MM.1S (cell line): ENCODE data around the gene TPBGL.
A peak's percentile ranks its signal among the peaks of the same experiment; 100 is the strongest.

ENCODE experiments used
- DNase-seq: peaks from one replicate; pipeline ENCODE4 v3.0.0-alpha.2; 2015
- H2AFZ ChIP-seq: fragments of 300-600 bp; sonication (generic); 2 replicates; pipeline ENCODE4 v1.6.0; 2016; ENCODE audit warnings: antibody characterized with exemption, low read length
- H3F3A ChIP-seq: fragments of 300-600 bp; sonication (generic); 2 replicates; pipeline ENCODE4 v1.6.1; 2016; ENCODE audit warnings: mild to moderate bottlenecking, antibody characterized with exemption, low read length, moderate library complexity, mixed read lengths; ENCODE audit not compliant: insufficient read depth
- H3K27ac ChIP-seq: fragments of 300-600 bp; sonication (generic); 2 replicates; pipeline ENCODE4 v1.5.1; 2016; ENCODE audit warnings: mild to moderate bottlenecking, low read length
- H3K27me3 ChIP-seq: fragments of 300-600 bp; sonication (generic); replicated peaks from 2 replicates; pipeline ENCODE4 v1.6.0; 2016; ENCODE audit warnings: low read length; ENCODE audit not compliant: insufficient read depth
- H3K36me3 ChIP-seq: fragments of 300-600 bp; sonication (generic); replicated peaks from 2 replicates; pipeline ENCODE4 v1.6.1; 2016; ENCODE audit warnings: mild to moderate bottlenecking, low read length, mixed read lengths; ENCODE audit not compliant: insufficient read depth
- H3K4me1 ChIP-seq: fragments of 300-600 bp; sonication (generic); 2 replicates; pipeline ENCODE4 v1.6.1; 2016; ENCODE audit warnings: low read length, mixed read lengths
- H3K4me2 ChIP-seq: fragments of 300-600 bp; sonication (generic); 2 replicates; pipeline ENCODE4 v1.6.0; 2016; ENCODE audit warnings: low read depth, low read length
- H3K4me3 ChIP-seq: fragments of 300-600 bp; sonication (generic); 2 replicates; pipeline ENCODE4 v1.5.1; 2016; ENCODE audit warnings: low read length, mixed read lengths
- H3K79me2 ChIP-seq: fragments of 300-600 bp; sonication (generic); 2 replicates; pipeline ENCODE4 v1.6.1; 2016; ENCODE audit warnings: mixed run types, low read length, mixed read lengths
- H3K9ac ChIP-seq: fragments of 300-600 bp; sonication (generic); 2 replicates; pipeline ENCODE4 v1.6.1; 2016; ENCODE audit warnings: low read length, mixed read lengths
- H3K9me2 ChIP-seq: fragments of 300-600 bp; sonication (generic); replicated peaks from 2 replicates; pipeline ENCODE4 v1.6.1; 2016; ENCODE audit warnings: mild to moderate bottlenecking, low read length, mixed read lengths; ENCODE audit not compliant: insufficient read depth
- H3K9me3 ChIP-seq: fragments of 300-600 bp; sonication (generic); replicated peaks from 2 replicates; pipeline ENCODE4 v1.6.1; 2016; ENCODE audit warnings: mild to moderate bottlenecking, low read length, mixed read lengths; ENCODE audit not compliant: insufficient read depth
- H4K20me1 ChIP-seq: fragments of 300-600 bp; sonication (generic); 2 replicates; pipeline ENCODE4 v1.6.1; 2016; ENCODE audit warnings: mild to moderate bottlenecking, low read length, moderate library complexity, mixed read lengths; ENCODE audit not compliant: insufficient read depth
- CTCF ChIP-seq: fragments of 300-600 bp; sonication (generic); IDR thresholded peaks from 2 replicates; pipeline ENCODE4 v1.5.1; 2016; ENCODE audit warnings: antibody characterized with exemption, low read length, mixed read lengths
- EZH2 ChIP-seq: fragments of 300-600 bp; sonication (generic); optimal IDR thresholded peaks from 2 replicates; pipeline ENCODE3; 2017; ENCODE audit warnings: low read depth, mild to moderate bottlenecking, antibody characterized with exemption, low read length, mixed read lengths
- EZH2phosphoT487 ChIP-seq: fragments of 300-600 bp; sonication (generic); IDR thresholded peaks from 2 replicates; pipeline ENCODE4 v1.6.1; 2018; ENCODE audit warnings: antibody characterized with exemption, low read length

Gene TPBGL

GRCh38 chr11:75242722-75243600, 2.4 kb downstream of the TPBGL start:
- DNase-seq = no peak
- peaks cover 57% of the 10 kb centered on the region for H3K27me3 ChIP-seq
- no peak overlapping the region; the same call in 1 of the 2 replicates for H3K4me2 ChIP-seq
- H3K9ac ChIP-seq = no peak overlapping the region
- H3K9me3 ChIP-seq = no peaks in the 10 kb centered on the region
- H4K20me1 ChIP-seq = 0 out of 2 replicates have a peak, but pooled peaks cover 3% of the 10 kb centered on the region
- no peaks in the 10 kb centered on the region for H3K9me2 ChIP-seq
- no peak overlapping the region for H3K4me3 ChIP-seq
- no peak overlapping the region for H3K27ac ChIP-seq
- H2AFZ ChIP-seq = no peak overlapping the region
- no peaks in the 10 kb centered on the region for H3K79me2 ChIP-seq
- H3K4me1 ChIP-seq = 0 out of 2 replicates have a peak, but pooled peaks cover 3% of the 10 kb centered on the region
- no peaks in the 10 kb centered on the region for H3K36me3 ChIP-seq
- no peaks in the 10 kb centered on the region for H3F3A ChIP-seq
- no peak for TF ChIP-seq EZH2
- no peak for TF ChIP-seq EZH2phosphoT487
- no peak for TF ChIP-seq CTCF

GRCh38 chr11:75244052-75244814, 3.7 kb downstream of the TPBGL start:
- no peaks in the 10 kb centered on the region for H3K36me3 ChIP-seq
- no peak overlapping the region for H3K27ac ChIP-seq
- H3K4me3 ChIP-seq = no peak overlapping the region
- no peak overlapping the region for H2AFZ ChIP-seq
- no peaks in the 10 kb centered on the region for H3K79me2 ChIP-seq
- H3K4me1 ChIP-seq = 0 out of 2 replicates have a peak, but pooled peaks cover 3% of the 10 kb centered on the region
- TF ChIP-seq EZH2 = no peak
- TF ChIP-seq CTCF = no peak
- no peak for TF ChIP-seq EZH2phosphoT487
- no peak overlapping the region for H3K9ac ChIP-seq
- 0 out of 2 replicates have a peak, but pooled peaks cover 3% of the 10 kb centered on the region for H4K20me1 ChIP-seq
- no peaks in the 10 kb centered on the region for H3K9me2 ChIP-seq
- no peaks in the 10 kb centered on the region for H3F3A ChIP-seq
- no peaks in the 10 kb centered on the region for H3K9me3 ChIP-seq
- no peak overlapping the region for H3K4me2 ChIP-seq
- DNase-seq = no peak
- peaks cover 45% of the 10 kb centered on the region for H3K27me3 ChIP-seq

GRCh38 chr11:75245356-75246005, 4.9 kb downstream of the TPBGL start:
- H3K9me2 ChIP-seq = no peaks in the 10 kb centered on the region
- 0 out of 2 replicates have a peak, but pooled peaks cover 3% of the 10 kb centered on the region for H3K4me1 ChIP-seq
- H3K36me3 ChIP-seq = no peaks in the 10 kb centered on the region
- 0 out of 2 replicates have a peak, but pooled peaks cover 3% of the 10 kb centered on the region for H4K20me1 ChIP-seq
- TF ChIP-seq EZH2 (no peak), EZH2phosphoT487 (no peak), CTCF (peak; percentile 12; the same call in 1 of the 2 replicates)
- no peak overlapping the region for H3K27ac ChIP-seq
- no peaks in the 10 kb centered on the region for H3K9me3 ChIP-seq
- H3K79me2 ChIP-seq = no peaks in the 10 kb centered on the region
- H3K4me2 ChIP-seq = no peak overlapping the region
- no peak for DNase-seq
- no peaks in the 10 kb centered on the region for H3F3A ChIP-seq
- H2AFZ ChIP-seq = no peak overlapping the region
- no peak overlapping the region for H3K4me3 ChIP-seq
- no peak overlapping the region for H3K9ac ChIP-seq
- H3K27me3 ChIP-seq = peaks cover 33% of the 10 kb centered on the region
